H9 (cell line): ENCODE results near the gene ZNF839. TPM values are rescaled to one million over a fixed set of nuclear protein-coding genes. Genes with fewer than 3 reads are reported as not detected.

Experiments
- DNase-seq: peaks from one replicate; pipeline ENCODE4 v3.0.0-alpha.2; 2017
- H2AFZ ChIP-seq: one replicate; pipeline ENCODE4 v1.6.1; 2013; ENCODE audit warnings: mild to moderate bottlenecking, low read length, control low read depth, moderate library complexity
- H2AK5ac ChIP-seq: 2 replicates; pipeline ENCODE4 v1.6.1; 2013; ENCODE audit warnings: low read length, control low read depth, mixed read lengths; ENCODE audit not compliant: insufficient read length
- H2BK120ac ChIP-seq: one replicate; pipeline ENCODE4 v1.6.1; 2013; ENCODE audit warnings: low read depth, mild to moderate bottlenecking, low read length, control low read depth, inconsistent platforms; ENCODE audit not compliant: poor library complexity, severe bottlenecking
- H2BK12ac ChIP-seq: 2 replicates; pipeline ENCODE4 v1.6.1; 2013; ENCODE audit warnings: low read length, control low read depth, mixed read lengths, low read depth; ENCODE audit not compliant: insufficient read length
- H2BK15ac ChIP-seq: 2 replicates; pipeline ENCODE4 v1.6.1; 2013; ENCODE audit warnings: low read depth, low read length, control low read depth
- H2BK20ac ChIP-seq: one replicate; pipeline ENCODE4 v1.6.1; 2013; ENCODE audit warnings: low read depth, mild to moderate bottlenecking, low read length, control low read depth, inconsistent platforms; ENCODE audit not compliant: poor library complexity, severe bottlenecking
- H2BK5ac ChIP-seq: 2 replicates; pipeline ENCODE4 v1.6.1; 2013; ENCODE audit warnings: low read length, control low read depth, mixed read lengths; ENCODE audit not compliant: insufficient read length
- H3K14ac ChIP-seq: 2 replicates; pipeline ENCODE4 v1.6.1; 2013; ENCODE audit warnings: low read length, control low read depth; ENCODE audit not compliant: insufficient read depth
- H3K18ac ChIP-seq: 2 replicates; pipeline ENCODE4 v1.6.1; 2013; ENCODE audit warnings: low read depth, mild to moderate bottlenecking, mixed read lengths, low read length, control low read depth; ENCODE audit not compliant: insufficient read length
- H3K23ac ChIP-seq: 2 replicates; pipeline ENCODE4 v1.6.1; 2013; ENCODE audit warnings: low read length, control low read depth, mixed read lengths, low read depth; ENCODE audit not compliant: insufficient read length
- H3K23me2 ChIP-seq: 2 replicates; pipeline ENCODE4 v1.6.1; 2013; ENCODE audit warnings: low read depth, mild to moderate bottlenecking, mixed read lengths, low read length, control low read depth; ENCODE audit not compliant: insufficient read length, poor library complexity, severe bottlenecking
- H3K27ac ChIP-seq: 2 replicates; pipeline ENCODE4 v1.5.1; 2013; ENCODE audit warnings: low read length, control low read depth, mixed read lengths, low read depth; ENCODE audit not compliant: insufficient read length
- H3K27me3 ChIP-seq: 2 replicates; pipeline ENCODE4 v1.6.1; 2013; ENCODE audit warnings: low read length, control low read depth, inconsistent platforms; ENCODE audit not compliant: insufficient read depth
- H3K4ac ChIP-seq: 2 replicates; pipeline ENCODE4 v1.6.1; 2013; ENCODE audit warnings: low read depth, mild to moderate bottlenecking, control low read depth, inconsistent platforms, low read length, moderate library complexity
- H3K4me1 ChIP-seq: 2 replicates; pipeline ENCODE4 v1.6.1; 2013; ENCODE audit warnings: low read length, control low read depth, inconsistent platforms; ENCODE audit not compliant: insufficient read depth
- H3K4me2 ChIP-seq: 2 replicates; pipeline ENCODE4 v1.6.1; 2013; ENCODE audit warnings: low read length, control low read depth, mixed read lengths; ENCODE audit not compliant: insufficient read length, insufficient read depth
- H3K56ac ChIP-seq: 2 replicates; pipeline ENCODE4 v1.6.1; 2013; ENCODE audit warnings: low read depth, mild to moderate bottlenecking, mixed read lengths, low read length, control low read depth; ENCODE audit not compliant: insufficient read length
- H3K79me1 ChIP-seq: 2 replicates; pipeline ENCODE4 v1.6.1; 2013; ENCODE audit warnings: low read depth, mild to moderate bottlenecking, moderate library complexity, low read length, control low read depth, inconsistent platforms; ENCODE audit not compliant: insufficient read depth, poor library complexity, severe bottlenecking
- H3K79me2 ChIP-seq: 2 replicates; pipeline ENCODE4 v1.6.1; 2013; ENCODE audit warnings: low read length, control low read depth, inconsistent platforms; ENCODE audit not compliant: insufficient read depth
- H3K9ac ChIP-seq: 2 replicates; pipeline ENCODE4 v1.6.1; 2013; ENCODE audit warnings: low read length, control low read depth, mixed read lengths; ENCODE audit not compliant: insufficient read length; ENCODE audit errors: extremely low read depth
- H3K9me3 ChIP-seq: one replicate; pipeline ENCODE4 v1.6.1; 2013; ENCODE audit warnings: low read depth, low read length, inconsistent platforms; ENCODE audit not compliant: control insufficient read depth
- H3T11ph ChIP-seq: one replicate; pipeline ENCODE4 v1.6.1; 2013; ENCODE audit warnings: mild to moderate bottlenecking, low read length, control low read depth, inconsistent platforms
- H4K20me1 ChIP-seq: one replicate; pipeline ENCODE4 v1.6.1; 2013; ENCODE audit not compliant: control insufficient read depth, insufficient read length, insufficient read depth
- H4K5ac ChIP-seq: 2 replicates; pipeline ENCODE4 v1.6.1; 2013; ENCODE audit warnings: low read depth, mild to moderate bottlenecking, mixed read lengths, low read length, control low read depth; ENCODE audit not compliant: insufficient read length
- H4K8ac ChIP-seq: replicated peaks from 2 replicates; pipeline ENCODE4 v1.6.1; 2013; ENCODE audit warnings: low read length, control low read depth, mixed read lengths, low read depth; ENCODE audit not compliant: insufficient read length
- H4K91ac ChIP-seq: 2 replicates; pipeline ENCODE4 v1.6.1; 2013; ENCODE audit warnings: low read depth, mild to moderate bottlenecking, moderate library complexity, mixed read lengths, low read length, control low read depth; ENCODE audit not compliant: insufficient read length
- H3K27ac Mint-ChIP-seq, 3 experiments: 2 replicates in 2 of 3; 3 replicates in 1 of 3; pipeline ENCODE4 v1.8.0; 2020 to 2021; ENCODE audit warnings: mixed read lengths in 3 of 3, mild to moderate bottlenecking in 1 of 3, moderate library complexity in 1 of 3
- H3K27me3 Mint-ChIP-seq: 2 replicates; pipeline ENCODE4 v1.8.0; 2021; ENCODE audit warnings: low read depth, mild to moderate bottlenecking, moderate library complexity, mixed read lengths
- H3K36me3 Mint-ChIP-seq, 3 experiments: 2 replicates in 2 of 3; 3 replicates in 1 of 3; pipeline ENCODE4 v1.8.0; 2020 to 2021; ENCODE audit warnings: low read depth in 3 of 3, mixed read lengths in 3 of 3; ENCODE audit not compliant: insufficient read depth in 1 of 3
- H3K4me1 Mint-ChIP-seq, 2 experiments: 2 replicates each; pipeline ENCODE4 v1.8.0; 2020; ENCODE audit warnings: mixed read lengths in 2 of 2
- H3K4me3 Mint-ChIP-seq, 2 experiments: 2 replicates in 1 of 2; 3 replicates in 1 of 2; pipeline ENCODE4 v1.8.0; 2020 to 2021; ENCODE audit warnings: mild to moderate bottlenecking in 2 of 2, mixed read lengths in 2 of 2, moderate library complexity in 1 of 2
- H3K9me3 Mint-ChIP-seq, 2 experiments: 2 replicates in 1 of 2; 3 replicates in 1 of 2; pipeline ENCODE4 v1.8.0; 2020; ENCODE audit warnings: mild to moderate bottlenecking in 2 of 2, mixed read lengths in 2 of 2, moderate library complexity in 1 of 2
- CTCF ChIP-seq: fragments of 200-600 bp; sonication (generic); conservative IDR thresholded peaks from 3 replicates; pipeline ENCODE4 v1.8.0; 2021; ENCODE audit warnings: antibody characterized with exemption, mild to moderate bottlenecking
- WGBS: extraction: QIAGEN DNeasy Blood & Tissue Kit; methylation state at CpG from one replicate; pipeline ENCODE4 v1.1.7; 2013; ENCODE audit warnings: missing lambda C conversion rate, low lambda C conversion rate, mixed read lengths; ENCODE audit not compliant: insufficient read length; ENCODE audit errors: extremely low coverage; 5-methylcytosine and 5-hydroxymethylcytosine counted together
- total RNA-seq: library from RNA; stranded (reverse); gene quantifications from 2 replicates; pipeline ENCODE4 v1.2.1, GENCODE V29; 2021

The ZNF839 gene
- total RNA-seq, 1 experiment from 2014 or later: 9.4 TPM

GRCh38 chr14:102275866-102276265 is 43.7 kb upstream of the ZNF839 start:
- Histone ChIP-seq H2BK5ac (no peak overlapping the region), H4K20me1 (no peaks in the 10 kb centered on the region), H3K79me1 (no peaks in the 10 kb centered on the region), H2AFZ (no peak overlapping the region), H4K8ac (no peak overlapping the region), H3K23ac (no peak overlapping the region), H3K23me2 (no peaks in the 10 kb centered on the region), H2AK5ac (no peak overlapping the region), H3T11ph (no peak overlapping the region), H3K4me2 (no peak overlapping the region), H4K91ac (no peak overlapping the region), H4K5ac (no peak overlapping the region), H3K18ac (no peak overlapping the region), H3K4ac (no peak overlapping the region), H3K79me2 (no peaks in the 10 kb centered on the region), H3K4me1 (no peaks in the 10 kb centered on the region), H2BK15ac (no peak overlapping the region), H3K9me3 (no peaks in the 10 kb centered on the region), H2BK120ac (no peak overlapping the region), H3K27me3 (no peaks in the 10 kb centered on the region), H3K56ac (no peak overlapping the region), H2BK20ac (no peak overlapping the region), H3K9ac (no peak overlapping the region), H3K14ac (no peak overlapping the region), H3K27ac (no peak overlapping the region), H2BK12ac (no peak overlapping the region)
- no CpG with 5 or more reads among the region's 7 CpGs for WGBS
- no peak for DNase-seq
- peaks cover 5 to 6% of the 10 kb centered on the region in 2 experiments; a peak in 4 of 5 replicates for H3K9me3 Mint-ChIP-seq
- no peaks in the 10 kb centered on the region for H3K27me3 Mint-ChIP-seq
- no peak overlapping the region for H3K4me3 Mint-ChIP-seq
- TF ChIP-seq CTCF: no peak
- H3K36me3 Mint-ChIP-seq: peaks cover 0 to 2% (median 0%) of the 10 kb centered on the region in 3 experiments; a peak in 2 of 7 replicates
- no peak overlapping the region for H3K27ac Mint-ChIP-seq
- H3K4me1 Mint-ChIP-seq: peaks cover 9 to 12% of the 10 kb centered on the region in 2 experiments
